ENCODE data around the gene A3GALT2. TPM values are rescaled to one million over a fixed set of nuclear protein-coding genes. Genes with fewer than 3 reads are reported as not detected.

A3GALT2 gene
- not detected in 2 replicates for total RNA-seq

DNA sequence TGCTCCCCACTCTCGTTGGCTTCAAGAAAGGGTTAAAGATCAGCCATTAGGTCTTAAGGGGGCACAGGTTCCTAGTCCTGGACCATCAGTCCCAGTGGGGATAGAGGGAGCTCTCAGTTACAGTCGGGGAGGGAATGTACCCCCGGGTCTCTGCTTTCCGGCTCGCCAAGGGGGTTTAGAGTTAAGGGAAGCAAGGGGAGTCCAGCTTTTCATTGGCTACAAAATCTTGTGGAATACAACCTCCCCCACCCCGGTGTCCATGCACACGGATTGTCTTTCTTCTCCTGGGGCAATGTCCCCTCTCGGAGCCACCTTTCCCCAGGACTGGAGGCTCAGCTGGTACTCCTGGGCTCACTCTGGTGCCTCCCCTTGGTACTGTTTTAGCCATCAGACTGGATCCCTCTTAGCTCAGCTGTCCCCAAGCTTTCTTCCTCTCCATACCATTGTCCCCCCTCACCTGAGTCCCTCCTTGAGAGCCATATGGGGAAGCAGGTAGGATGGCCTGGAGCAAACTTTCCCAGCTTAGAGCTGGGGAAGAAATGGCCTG lies at the start of gene A3GALT2:
A3GALT2 (minus strand) TSS at position 480 of the 547 bp plus-strand sequence; CDS start at position 480, 0 bp downstream.

Small RNAs within 50 kb of the gene (small RNA-seq; reads per million reads assigned to genes)
- gene RN7SKP16: not detected

Other genes starting within 250 kb of the A3GALT2 start
- 2.1 and 5.1 TPM in 2 replicates for gene AZIN2, start 239.9 kb downstream of the A3GALT2 start, total RNA-seq
- gene TRIM62, start 139.1 kb downstream of the A3GALT2 start, total RNA-seq: 1.7 and 2.2 TPM in 2 replicates
- 10.7 and 11.1 TPM in 2 replicates for gene ZNF362, start 64.6 kb downstream of the A3GALT2 start, total RNA-seq
- 57.0 and 65.6 TPM in 2 replicates for gene PHC2, start 110.0 kb upstream of the A3GALT2 start, total RNA-seq
- 9.8 and 12.5 TPM in 2 replicates for gene ZSCAN20, start 151.5 kb upstream of the A3GALT2 start, total RNA-seq

Measured in articular chondrocyte of knee joint (primary cell).